Gastrocnemius medialis (tissue), 4 donors: ENCODE data around the gene ZMYND11. TPM values are rescaled to one million over a fixed set of nuclear protein-coding genes. Genes with fewer than 3 reads are reported as not detected.

ENCODE experiments used
- ATAC-seq, 2 donors: fragments of 150-250 bp; one replicate each; pipeline ENCODE4 v1.9.1; 2016
- DNase-seq, 2 donors: peaks; one replicate each; pipeline ENCODE4 v3.0.0-alpha.2; 2019
- H3K27ac ChIP-seq, 4 donors: fragments of 200-600 bp; sonication (generic); 1 replicate in 1 of 4; 2 replicates in 3 of 4; pipeline ENCODE4 v1.5.1; 2016 to 2018; ENCODE audit warnings: mild to moderate bottlenecking in 2 of 4, moderate library complexity in 1 of 4
- H3K27me3 ChIP-seq, 3 donors: fragments of 200-600 bp; sonication (generic) in 2 of 3; 1 replicate in 1 of 3; 2 replicates in 2 of 3; pipeline versions ENCODE4 v1.5.1 to v1.6.0; 2016 to 2019; ENCODE audit warnings: mild to moderate bottlenecking in 1 of 3, moderate library complexity in 1 of 3
- H3K36me3 ChIP-seq, 2 donors: fragments of 200-600 bp; sonication (generic) in 1 of 2; one replicate each; pipeline ENCODE4 v1.5.1; 2017 to 2018
- H3K4me1 ChIP-seq, 2 donors: fragments of 200-600 bp; sonication (generic) in 1 of 2; one replicate each; pipeline ENCODE4 v1.5.1; 2016 to 2017; ENCODE audit warnings: mild to moderate bottlenecking in 2 of 2
- H3K4me3 ChIP-seq, 4 donors: fragments of 200-600 bp; sonication (generic) in 3 of 4; 1 replicate in 1 of 4; 2 replicates in 3 of 4; pipeline ENCODE4 v1.5.1; 2016 to 2019; ENCODE audit warnings: mild to moderate bottlenecking in 2 of 4
- H3K9me3 ChIP-seq, 3 donors: fragments of 200-600 bp; sonication (generic) in 2 of 3; 1 replicate in 1 of 3; 2 replicates in 2 of 3; pipeline ENCODE4 v1.5.1; 2016 to 2019
- CTCF ChIP-seq, 5 experiments: fragments of 450-650 bp in 3 of 5; fragments of 200-600 bp in 2 of 5; sonication (generic) in 2 of 5; IDR thresholded peaks in 4 of 5; conservative IDR thresholded peaks in 1 of 5; 1 replicate in 4 of 5; 2 replicates in 1 of 5; pipeline ENCODE4 v1.5.1; 2016 to 2019; ENCODE audit warnings: antibody characterized with exemption in 5 of 5, mild to moderate bottlenecking in 3 of 5, moderate library complexity in 3 of 5
- POLR2A ChIP-seq, 2 donors: fragments of 450-650 bp; IDR thresholded peaks; one replicate each; pipeline ENCODE4 v1.6.1; 2017; ENCODE audit warnings: antibody characterized with exemption in 2 of 2, mild to moderate bottlenecking in 2 of 2, moderate library complexity in 2 of 2
- in situ Hi-C, 4 donors: fragments of 200-750 bp; cut with MboI; loops; one replicate each; pipeline versions ENCODE4 v1.15.0 to v1.8.0; 2017; ENCODE audit warnings: low sequenced_read_pairs in 4 of 4
- intact Hi-C: fragments of 100-400 bp; cut with DNase I; formaldehyde crosslinking; loops from one replicate; pipeline ENCODE4 v1.15.1; 2023; ENCODE audit warnings: low total_unique reads
- total RNA-seq, 4 donors: library from RNA; depleted of rRNA; stranded (reverse); fragments of >200 nt; gene quantifications; one replicate each; pipeline versions ENCODE4 v1.1.0 to v1.2.3, GENCODE V29; 2016

Gene ZMYND11
- total RNA-seq, 4 donors from 2014 or later = 58.3 to 78.0 (median 65.2) TPM

- TF ChIP-seq CTCF (IDR thresholded peaks at IDR 0.05 in 4 of 5, conservative IDR thresholded peaks at IDR 0.05 in 1 of 5) = no peak
- TF ChIP-seq POLR2A (IDR thresholded peaks at IDR 0.05) = no peak
- Histone ChIP-seq H3K27ac (no peak overlapping the region), H3K36me3 (no peaks in the 10 kb centered on the region), H3K4me1 (no peaks in the 10 kb centered on the region), H3K4me3 (no peak overlapping the region), H3K9me3 (no peaks in the 10 kb centered on the region), H3K27me3 (no peaks in the 10 kb centered on the region)
- intact Hi-C loops (no loop called here), in situ Hi-C loops (no loop called here)
- ATAC-seq (no peak), DNase-seq (no peak)
Measured at GRCh38 chr10:269440-270074, 134.3 kb downstream of the ZMYND11 start.

- intact Hi-C loops = no loop called here
- Histone ChIP-seq H3K27me3 (no peaks in the 10 kb centered on the region), H3K27ac (no peak overlapping the region), H3K9me3 (no peaks in the 10 kb centered on the region), H3K36me3 (no peaks in the 10 kb centered on the region), H3K4me1 (no peaks in the 10 kb centered on the region), H3K4me3 (no peak overlapping the region)
- no peak for TF ChIP-seq CTCF (IDR thresholded peaks at IDR 0.05 in 4 of 5, conservative IDR thresholded peaks at IDR 0.05 in 1 of 5)
- TF ChIP-seq POLR2A (IDR thresholded peaks at IDR 0.05) = no peak
- DNase-seq (no peak), ATAC-seq (no peak)
- in situ Hi-C loops = no loop called here
Measured at GRCh38 chr10:271201-271600, 135.9 kb downstream of the ZMYND11 start.

GRCh38 chr10:271722-272121, 136.5 kb downstream of the ZMYND11 start:
- H3K4me3 ChIP-seq = no peak overlapping the region
- H3K27me3 ChIP-seq = no peaks in the 10 kb centered on the region
- peaks cover 0 to under 1% of the 10 kb centered on the region in 2 donors for H3K36me3 ChIP-seq
- H3K27ac ChIP-seq = no peak overlapping the region
- intact Hi-C loops (no loop called here), in situ Hi-C loops (no loop called here)
- ATAC-seq (no peak), DNase-seq (no peak)
- no peaks in the 10 kb centered on the region for H3K4me1 ChIP-seq
- TF ChIP-seq CTCF (IDR thresholded peaks at IDR 0.05 in 4 of 5, conservative IDR thresholded peaks at IDR 0.05 in 1 of 5) = no peak
- no peak for TF ChIP-seq POLR2A (IDR thresholded peaks at IDR 0.05)
- no peaks in the 10 kb centered on the region for H3K9me3 ChIP-seq

GRCh38 chr10:273088-273487, 137.8 kb downstream of the ZMYND11 start:
- intact Hi-C loops = no loop called here
- ATAC-seq (no peak), DNase-seq (no peak)

More at GRCh38 chr10:273088-273487, 137.8 kb downstream of the ZMYND11 start:
- no peak overlapping the region for H3K4me3 ChIP-seq
- H3K27me3 ChIP-seq = no peaks in the 10 kb centered on the region
- TF ChIP-seq CTCF (IDR thresholded peaks at IDR 0.05 in 4 of 5, conservative IDR thresholded peaks at IDR 0.05 in 1 of 5) (no peak), POLR2A (IDR thresholded peaks at IDR 0.05) (no peak)
- H3K9me3 ChIP-seq = no peaks in the 10 kb centered on the region
- peaks cover 0 to 10% of the 10 kb centered on the region in 2 donors for H3K36me3 ChIP-seq
- no peaks in the 10 kb centered on the region for H3K4me1 ChIP-seq
- in situ Hi-C loops = no loop called here
- no peak overlapping the region for H3K27ac ChIP-seq
